HepG2 (cell line): Measurements from ENCODE around the gene NUDT22. TPM values are rescaled to one million over a fixed set of nuclear protein-coding genes. Genes with fewer than 3 reads are reported as not detected.

ENCODE experiments used
- ARNTL ChIP-seq: sonication (generic); formaldehyde crosslinking; IDR thresholded peaks from 2 replicates; pipeline ENCODE4 v1.4.0; 2020; ENCODE audit warnings: mild to moderate bottlenecking, missing genetic modification reagents
- DR1 ChIP-seq: sonication (generic); formaldehyde crosslinking; IDR thresholded peaks from 2 replicates; pipeline ENCODE4 v1.8.0; 2021; ENCODE audit warnings: mild to moderate bottlenecking, missing genetic modification reagents, inconsistent platforms
- HDAC2 ChIP-seq: sonication (generic); formaldehyde crosslinking; IDR thresholded peaks from 2 replicates; pipeline ENCODE4 v1.4.0; 2020; ENCODE audit warnings: missing genetic modification reagents
- IKZF4 ChIP-seq: sonication (generic); formaldehyde crosslinking; IDR thresholded peaks from 2 replicates; pipeline ENCODE4 v1.5.1; 2020; ENCODE audit warnings: borderline replicate concordance, mild to moderate bottlenecking, low read depth, missing genetic modification reagents; ENCODE audit errors: not compliant biosample characterization
- ISX ChIP-seq: sonication (generic); formaldehyde crosslinking; conservative IDR thresholded peaks from 2 replicates; pipeline ENCODE4 v1.5.0; 2020; ENCODE audit warnings: missing genetic modification reagents
- MLX ChIP-seq: IDR thresholded peaks from 2 replicates; pipeline ENCODE4 v1.6.1; 2016
- PRDM15 ChIP-seq: sonication (generic); formaldehyde crosslinking; IDR thresholded peaks from 2 replicates; pipeline ENCODE4 v1.4.0; 2020; ENCODE audit warnings: missing genetic modification reagents
- SMYD3 ChIP-seq: sonication (generic); formaldehyde crosslinking; IDR thresholded peaks from 2 replicates; pipeline ENCODE4 v1.8.1; 2023; ENCODE audit warnings: mild to moderate bottlenecking, missing genetic modification reagents
- TBP ChIP-seq: sonication (generic); formaldehyde crosslinking; IDR thresholded peaks from 2 replicates; pipeline ENCODE4 v1.5.0; 2020; ENCODE audit warnings: missing genetic modification reagents
- TBX2 ChIP-seq: sonication (generic); formaldehyde crosslinking; IDR thresholded peaks from 2 replicates; pipeline ENCODE4 v1.5.0; 2020; ENCODE audit warnings: missing genetic modification reagents, mild to moderate bottlenecking, borderline replicate concordance
- ZKSCAN1 ChIP-seq: fragments of 150-350 bp; IDR thresholded peaks from 2 replicates; pipeline ENCODE4 v1.6.1; 2014; ENCODE audit warnings: low read length
- ZNF224 ChIP-seq: sonication (generic); formaldehyde crosslinking; IDR thresholded peaks from 2 replicates; pipeline ENCODE4 v1.5.0; 2020; ENCODE audit warnings: mild to moderate bottlenecking, missing genetic modification reagents
- ZNF292 ChIP-seq: sonication (generic); formaldehyde crosslinking; IDR thresholded peaks from 2 replicates; pipeline ENCODE4 v1.8.1; 2022; ENCODE audit warnings: mild to moderate bottlenecking, low read depth, missing genetic modification reagents, borderline replicate concordance
- ZNF619 ChIP-seq: sonication (generic); formaldehyde crosslinking; IDR thresholded peaks from 2 replicates; pipeline ENCODE4 v1.4.0; 2020; ENCODE audit warnings: mild to moderate bottlenecking, missing genetic modification reagents
- ZNF670 ChIP-seq: sonication (generic); formaldehyde crosslinking; IDR thresholded peaks from 2 replicates; pipeline ENCODE4 v1.8.0; 2022; ENCODE audit warnings: mild to moderate bottlenecking, missing genetic modification reagents, borderline replicate concordance
- ZNF713 ChIP-seq: sonication (generic); formaldehyde crosslinking; IDR thresholded peaks from 2 replicates; pipeline ENCODE4 v1.4.0; 2020; ENCODE audit warnings: mild to moderate bottlenecking, missing genetic modification reagents
- ZNF737 ChIP-seq: sonication (generic); formaldehyde crosslinking; IDR thresholded peaks from 2 replicates; pipeline ENCODE4 v1.5.0; 2020; ENCODE audit warnings: missing genetic modification reagents, mild to moderate bottlenecking, borderline replicate concordance
- polyA plus RNA-seq, 8 experiments: library from polyadenylated mRNA; depleted of rRNA in 3 of 8; stranded (reverse) in 7 of 8; unstranded in 1 of 8; fragments of >200 nt; fragmentation: Illumina TruSeq in 4 of 8; extraction: Trizol in 4 of 8; gene quantifications; 2 replicates each; pipeline versions ENCODE4 v1.2.1 to v1.2.3, GENCODE V29; 2011 to 2016; ENCODE audit warnings: low read depth in 4 of 8, missing spikeins in 1 of 8, mixed read lengths in 1 of 8; ENCODE audit not compliant: insufficient read depth in 1 of 8
- total RNA-seq, 5 experiments: library from RNA; depleted of rRNA; stranded (reverse); fragments of >200 nt; fragmentation: Illumina TruSeq; extraction: Trizol; gene quantifications; 2 replicates each; pipeline ENCODE4 v1.2.3, GENCODE V29; 2016; ENCODE audit warnings: low read depth in 1 of 5
- TF ChIP-seq, protein P1 (sequence below), 2 experiments: sonication (generic) in 1 of 2; formaldehyde crosslinking in 1 of 2; IDR thresholded peaks; 2 replicates each; pipeline versions ENCODE4 v1.4.0 to v1.6.1; 2018 to 2020; ENCODE audit warnings: missing genetic modification reagents in 2 of 2, borderline replicate concordance in 1 of 2, low read depth in 1 of 2, mild to moderate bottlenecking in 1 of 2, missing biosample characterization in 1 of 2
- TF ChIP-seq, protein P2 (sequence below): sonication (generic); formaldehyde crosslinking; conservative IDR thresholded peaks from 2 replicates; pipeline ENCODE4 v1.4.0; 2020; ENCODE audit warnings: mild to moderate bottlenecking, missing genetic modification reagents, moderate library complexity

The NUDT22 gene
- total and polyA plus RNA-seq, 2 of the 13 experiments (the other 11 are each of a cell fraction or from before 2014, with no cell fraction given), result 33.5 to 39.8 TPM

- TF ChIP-seq TBX2 (CRISPR knock-in tag) (peak; percentile 51; the same call in 1 of the 2 replicates), IKZF4 (CRISPR knock-in tag) (no peak), ISX (no peak), PRDM15 (CRISPR knock-in tag) (no peak), ZNF619 (0 out of 2 replicates have a peak, but pooled peaks have one; percentile 52), ZNF670 (no peak), SMYD3 (CRISPR knock-in tag) (no peak), ZNF224 (CRISPR knock-in tag) (no peak), MLX (CRISPR knock-in tag) (no peak), ZNF292 (CRISPR knock-in tag) (no peak), ZNF713 (CRISPR knock-in tag) (no peak), ARNTL (CRISPR knock-in tag) (0 out of 2 replicates have a peak, but pooled peaks have one; percentile 29), ZKSCAN1 (no peak), HDAC2 (CRISPR knock-in tag) (no peak), ZNF737 (CRISPR knock-in tag) (no peak), DR1 (CRISPR knock-in tag) (no peak), TBP (CRISPR knock-in tag) (no peak)
- TF ChIP-seq, protein P1, sequence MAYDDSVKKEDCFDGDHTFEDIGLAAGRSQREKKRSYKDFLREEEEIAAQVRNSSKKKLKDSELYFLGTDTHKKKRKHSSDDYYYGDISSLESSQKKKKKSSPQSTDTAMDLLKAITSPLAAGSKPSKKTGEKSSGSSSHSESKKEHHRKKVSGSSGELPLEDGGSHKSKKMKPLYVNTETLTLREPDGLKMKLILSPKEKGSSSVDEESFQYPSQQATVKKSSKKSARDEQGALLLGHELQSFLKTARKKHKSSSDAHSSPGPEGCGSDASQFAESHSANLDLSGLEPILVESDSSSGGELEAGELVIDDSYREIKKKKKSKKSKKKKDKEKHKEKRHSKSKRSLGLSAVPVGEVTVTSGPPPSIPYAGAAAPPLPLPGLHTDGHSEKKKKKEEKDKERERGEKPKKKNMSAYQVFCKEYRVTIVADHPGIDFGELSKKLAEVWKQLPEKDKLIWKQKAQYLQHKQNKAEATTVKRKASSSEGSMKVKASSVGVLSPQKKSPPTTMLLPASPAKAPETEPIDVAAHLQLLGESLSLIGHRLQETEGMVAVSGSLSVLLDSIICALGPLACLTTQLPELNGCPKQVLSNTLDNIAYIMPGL (CRISPR knock-in tag; IDR thresholded peaks at IDR 0.05; ENCODE audit: borderline replicate concordance in 1 of 2, low read depth in 1 of 2), result peak in 1 of 2 experiments; percentile 63; a peak in 2 of 4 replicates
- TF ChIP-seq, protein P2, sequence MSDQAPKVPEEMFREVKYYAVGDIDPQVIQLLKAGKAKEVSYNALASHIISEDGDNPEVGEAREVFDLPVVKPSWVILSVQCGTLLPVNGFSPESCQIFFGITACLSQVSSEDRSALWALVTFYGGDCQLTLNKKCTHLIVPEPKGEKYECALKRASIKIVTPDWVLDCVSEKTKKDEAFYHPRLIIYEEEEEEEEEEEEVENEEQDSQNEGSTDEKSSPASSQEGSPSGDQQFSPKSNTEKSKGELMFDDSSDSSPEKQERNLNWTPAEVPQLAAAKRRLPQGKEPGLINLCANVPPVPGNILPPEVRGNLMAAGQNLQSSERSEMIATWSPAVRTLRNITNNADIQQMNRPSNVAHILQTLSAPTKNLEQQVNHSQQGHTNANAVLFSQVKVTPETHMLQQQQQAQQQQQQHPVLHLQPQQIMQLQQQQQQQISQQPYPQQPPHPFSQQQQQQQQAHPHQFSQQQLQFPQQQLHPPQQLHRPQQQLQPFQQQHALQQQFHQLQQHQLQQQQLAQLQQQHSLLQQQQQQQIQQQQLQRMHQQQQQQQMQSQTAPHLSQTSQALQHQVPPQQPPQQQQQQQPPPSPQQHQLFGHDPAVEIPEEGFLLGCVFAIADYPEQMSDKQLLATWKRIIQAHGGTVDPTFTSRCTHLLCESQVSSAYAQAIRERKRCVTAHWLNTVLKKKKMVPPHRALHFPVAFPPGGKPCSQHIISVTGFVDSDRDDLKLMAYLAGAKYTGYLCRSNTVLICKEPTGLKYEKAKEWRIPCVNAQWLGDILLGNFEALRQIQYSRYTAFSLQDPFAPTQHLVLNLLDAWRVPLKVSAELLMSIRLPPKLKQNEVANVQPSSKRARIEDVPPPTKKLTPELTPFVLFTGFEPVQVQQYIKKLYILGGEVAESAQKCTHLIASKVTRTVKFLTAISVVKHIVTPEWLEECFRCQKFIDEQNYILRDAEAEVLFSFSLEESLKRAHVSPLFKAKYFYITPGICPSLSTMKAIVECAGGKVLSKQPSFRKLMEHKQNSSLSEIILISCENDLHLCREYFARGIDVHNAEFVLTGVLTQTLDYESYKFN (CRISPR knock-in tag), result 0 out of 2 replicates have a peak, but pooled peaks have one; percentile 37
Observed at GRCh38 chr11:64245797-64246620, 19.9 kb downstream of the NUDT22 start (continued).
